GM18517 (cell line): ENCODE results near the gene ITGA7.
A peak's percentile ranks its signal among the peaks of the same experiment; 100 is the strongest.

ENCODE experiments used
- ATAC-seq: cut with Tn5 transposase; IDR thresholded peaks from one replicate; pipeline ENCODE4 v1.9.1; 2021; ENCODE audit warnings: mild to moderate bottlenecking, moderate library complexity; ENCODE audit not compliant: unreplicated experiment

The ITGA7 gene

DNA sequence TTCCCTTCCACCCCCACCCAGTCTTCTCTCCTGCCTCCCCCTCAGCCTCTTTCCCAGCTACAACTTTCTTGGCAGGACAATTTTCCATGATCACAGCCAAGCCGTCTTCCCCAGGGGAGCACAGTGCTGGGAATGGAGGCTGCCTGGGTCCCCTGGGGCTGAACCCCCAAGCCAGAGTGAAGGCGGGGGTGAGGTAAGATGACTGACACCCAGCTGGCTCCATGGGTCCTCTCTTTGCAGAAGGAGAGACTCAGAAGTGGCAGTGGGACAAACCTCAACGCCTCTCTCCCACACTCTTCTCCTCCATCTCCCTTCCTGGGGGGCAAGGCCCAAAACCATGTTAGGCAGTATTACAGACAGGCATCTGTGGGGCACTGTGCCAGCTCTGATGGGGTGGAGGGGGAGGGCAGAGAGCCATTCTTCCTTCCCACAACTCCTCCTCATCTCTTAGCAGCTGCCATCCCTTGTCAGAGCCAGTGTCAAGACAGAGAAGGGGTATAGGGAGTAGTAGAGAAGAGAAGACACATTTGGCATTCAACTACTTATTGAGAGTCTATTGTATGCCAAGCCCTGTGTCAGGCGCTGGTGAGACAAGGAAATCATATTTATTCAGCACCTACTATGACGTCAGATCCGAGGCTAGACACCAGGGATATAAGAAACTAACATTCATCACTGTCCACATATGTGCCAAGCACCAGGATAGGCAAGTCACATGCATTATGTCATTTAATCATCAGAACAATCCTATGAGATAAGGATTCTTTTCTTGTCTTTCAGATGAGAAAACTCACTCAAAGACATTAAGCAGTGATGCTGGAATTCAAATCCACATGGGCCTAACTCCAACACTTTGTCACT is 3.6 kb downstream of the ITGA7 start:
- ATAC-seq = no peak

- no peak for ATAC-seq
Measured at GRCh38 chr12:55703288-55703687, 4.4 kb downstream of the ITGA7 start.

DNA sequence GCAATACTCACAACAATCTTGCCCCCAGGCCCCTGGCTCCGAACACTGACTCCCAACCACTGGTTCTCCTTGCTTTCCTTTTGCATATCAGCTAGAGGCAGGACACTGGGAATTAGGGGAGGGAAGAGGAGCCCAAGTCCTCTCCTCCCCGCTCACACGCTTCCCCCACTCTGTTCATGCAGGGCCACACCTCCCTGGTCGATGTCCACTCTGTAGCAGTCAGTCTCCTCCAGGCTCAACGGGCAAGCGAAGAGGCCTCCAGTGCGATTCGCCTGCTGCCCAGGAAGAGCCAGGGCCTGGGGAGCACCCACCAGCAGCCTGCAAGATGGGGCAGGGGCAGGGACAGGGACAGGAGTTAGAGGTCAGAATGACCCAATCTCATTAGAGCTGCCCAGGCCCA is 4.8 kb downstream of the ITGA7 start:
- ATAC-seq = no peak

DNA sequence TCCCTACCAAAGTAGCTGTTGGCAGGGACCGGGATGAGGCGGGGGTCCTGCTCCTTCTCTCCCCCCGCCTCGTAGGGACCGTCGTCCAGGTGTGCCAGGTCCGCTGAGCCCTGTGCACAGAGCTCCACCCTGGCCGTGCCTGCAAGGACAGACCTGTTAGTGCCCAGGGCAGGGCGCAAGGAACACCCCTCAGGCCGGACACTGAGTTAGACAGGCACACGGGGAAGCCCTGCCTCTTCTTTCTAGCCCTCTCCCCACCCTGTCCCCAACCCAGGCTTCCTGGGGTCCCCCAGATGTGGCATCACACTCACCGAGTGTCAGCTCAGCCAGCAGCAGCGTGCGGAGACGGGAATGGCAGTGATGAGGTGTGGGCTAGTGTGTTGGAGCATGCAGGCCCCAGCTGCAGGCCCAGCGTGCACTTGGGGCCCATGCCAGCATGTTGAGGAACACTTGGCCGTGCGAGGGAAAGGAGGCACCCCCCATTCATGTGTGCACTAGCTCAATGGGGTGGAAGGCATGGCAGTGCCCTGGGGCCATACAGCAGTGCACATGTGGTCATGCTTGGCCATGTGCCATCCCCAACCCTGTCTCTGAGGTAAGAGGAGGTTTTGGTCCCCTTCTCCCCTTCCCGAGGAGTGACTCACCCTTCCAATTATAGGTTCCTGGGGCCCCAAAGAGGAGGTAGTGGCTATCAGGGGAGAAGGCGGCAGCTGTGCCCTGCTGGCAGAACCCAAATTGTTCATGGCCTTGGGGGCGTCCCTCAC is 7.3 kb downstream of the ITGA7 start:
- no peak for ATAC-seq

GRCh38 chr12:55699471-55700055 is 8.1 kb downstream of the ITGA7 start:
- ATAC-seq = no peak

GRCh38 chr12:55698965-55699364 is 8.7 kb downstream of the ITGA7 start:
- no peak for ATAC-seq

- no peak for ATAC-seq
Measured at GRCh38 chr12:55698241-55698955, 9.3 kb downstream of the ITGA7 start.

- no peak for ATAC-seq
Measured at GRCh38 chr12:55697686-55698085, 10.0 kb downstream of the ITGA7 start.

- ATAC-seq = no peak
Measured at GRCh38 chr12:55696796-55697462, 10.8 kb downstream of the ITGA7 start.

- no peak for ATAC-seq
Measured at GRCh38 chr12:55696141-55696540, 11.6 kb downstream of the ITGA7 start.

- no peak for ATAC-seq
Measured at GRCh38 chr12:55695349-55695748, 12.4 kb downstream of the ITGA7 start.

GRCh38 chr12:55694651-55695050 is 13.1 kb downstream of the ITGA7 start:
- no peak for ATAC-seq

- ATAC-seq = no peak
Measured at GRCh38 chr12:55694188-55694515, 13.6 kb downstream of the ITGA7 start.

DNA sequence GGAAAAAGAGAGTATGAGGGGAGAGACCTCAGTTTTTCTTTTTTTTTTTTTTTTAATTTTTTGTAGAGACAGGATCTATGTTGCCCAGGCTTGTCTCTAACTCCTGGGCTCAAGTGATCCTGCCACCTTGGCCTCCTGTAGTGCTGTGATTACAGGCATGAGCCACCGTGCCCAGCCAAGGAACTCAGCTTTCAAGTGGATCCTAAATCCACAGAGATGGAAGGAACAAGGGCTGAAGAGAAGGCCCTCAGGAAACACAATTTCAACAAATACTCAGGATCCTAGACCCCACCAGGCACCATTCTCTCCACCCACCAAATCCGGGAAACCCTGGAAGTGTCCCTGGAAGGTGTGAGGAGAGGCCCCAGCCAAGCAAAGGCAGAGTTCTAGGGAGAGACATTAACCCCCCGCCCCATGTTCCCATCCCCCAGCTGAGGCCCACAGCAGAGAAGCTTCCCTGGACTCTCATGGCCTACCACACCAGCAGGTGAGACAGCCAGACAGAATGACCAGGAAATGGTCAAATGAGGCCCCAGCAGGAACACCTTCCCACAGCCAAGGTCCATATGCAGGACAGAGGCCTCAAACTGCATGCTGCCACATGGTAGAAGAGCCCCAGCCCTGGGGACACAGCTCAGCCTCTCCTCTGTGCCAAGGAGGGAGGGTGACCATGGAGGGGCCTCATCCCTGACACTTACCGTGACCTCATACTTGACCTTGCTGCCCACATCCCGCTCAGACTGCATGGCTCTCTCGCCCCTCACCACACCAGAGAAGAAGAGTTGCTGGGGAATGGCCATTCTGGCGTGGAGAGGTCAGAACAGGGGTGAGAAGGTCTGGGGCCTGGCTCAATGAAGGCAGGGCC is 14.1 kb downstream of the ITGA7 start:
- no peak for ATAC-seq

GRCh38 chr12:55692631-55693322 is 14.9 kb downstream of the ITGA7 start:
- no peak for ATAC-seq

GRCh38 chr12:55688716-55689655 is 18.7 kb downstream of the ITGA7 start:
- no peak for ATAC-seq

- peak; percentile 72 for ATAC-seq
Measured at GRCh38 chr12:55687746-55688145, 20.0 kb downstream of the ITGA7 start.

- no peak for ATAC-seq
Measured at GRCh38 chr12:55686366-55687010, 21.2 kb downstream of the ITGA7 start.
